ENCODE data around the gene PAIP2. TPM values are rescaled to one million over a fixed set of nuclear protein-coding genes. Genes with fewer than 3 reads are reported as not detected.
A peak's percentile ranks its signal among the peaks of the same experiment; 100 is the strongest.

The PAIP2 gene
- total RNA-seq, 8 experiments from 2014 or later: 56.6 to 145 (median 109) TPM

- Histone ChIP-seq H3K4me1 (replicated peaks in 1 of 2) (no peaks in the 10 kb centered on the region), H3K4me3 (no peak overlapping the region), H3K27ac (no peak overlapping the region)
- in situ Hi-C loops (cut with MboI; ENCODE audit: low pct_unique_long_range_greater_than_20kb in 2 of 9, low sequenced_read_pairs in 9 of 9, unreplicated experiment in 9 of 9): no loop called here
- 67 to 94% (median 87%) methylated on average over 1 to 7 of the region's 7 CpGs for WGBS, 10 experiments
- no peak for ATAC-seq (replicated peaks in 6 of 8)
Observed at GRCh38 chr5:139371482-139372435, 30.1 kb downstream of the PAIP2 start.

DNA sequence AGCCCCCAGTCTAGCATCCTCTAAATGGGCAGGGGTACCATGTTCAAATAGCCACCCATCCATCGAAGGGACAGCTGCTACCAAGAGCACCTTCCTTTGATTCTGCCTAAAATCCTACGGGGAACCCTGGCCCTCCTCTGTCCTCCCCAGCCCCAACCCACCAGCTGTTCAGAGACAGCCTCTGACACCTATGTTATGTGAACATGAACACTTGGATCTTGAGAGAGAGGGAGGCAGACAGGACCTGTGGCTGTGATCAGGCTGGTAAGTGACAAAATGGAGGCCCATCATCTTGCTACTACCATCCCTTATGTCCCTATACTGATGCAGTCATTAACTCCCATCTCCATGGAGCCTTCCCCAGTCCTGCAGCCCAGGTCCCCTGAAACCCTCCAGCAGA, 33.3 kb downstream of the PAIP2 start:
- Histone ChIP-seq H3K4me3 (no peak overlapping the region), H3K27ac (no peak overlapping the region), H3K4me1 (replicated peaks in 1 of 2) (no peaks in the 10 kb centered on the region)
- peak in 2 of 8 experiments; percentile 8 to 10 for ATAC-seq (replicated peaks in 6 of 8)
- in situ Hi-C loops (cut with MboI; ENCODE audit: low pct_unique_long_range_greater_than_20kb in 2 of 9, low sequenced_read_pairs in 9 of 9, unreplicated experiment in 9 of 9): no loop called here
- 80 to 100% (median 92%) methylated on average over 1 to 2 of the region's 2 CpGs; no CpG with 5 or more reads in 7 of the 10 experiments for WGBS, 10 experiments

- H3K4me1 ChIP-seq (replicated peaks in 1 of 2): no peaks in the 10 kb centered on the region
- no peak overlapping the region for H3K4me3 ChIP-seq
- in situ Hi-C loops (cut with MboI; ENCODE audit: low pct_unique_long_range_greater_than_20kb in 2 of 9, low sequenced_read_pairs in 9 of 9, unreplicated experiment in 9 of 9): no loop called here
- no peak overlapping the region for H3K27ac ChIP-seq
- ATAC-seq (replicated peaks in 6 of 8): no peak
- WGBS, 10 experiments: 80 to 100% (median 94%) methylated on average over 1 to 6 of the region's 7 CpGs; no CpG with 5 or more reads in 2 of the 10 experiments
Observed at GRCh38 chr5:139376364-139376763, 34.7 kb downstream of the PAIP2 start.

DNA sequence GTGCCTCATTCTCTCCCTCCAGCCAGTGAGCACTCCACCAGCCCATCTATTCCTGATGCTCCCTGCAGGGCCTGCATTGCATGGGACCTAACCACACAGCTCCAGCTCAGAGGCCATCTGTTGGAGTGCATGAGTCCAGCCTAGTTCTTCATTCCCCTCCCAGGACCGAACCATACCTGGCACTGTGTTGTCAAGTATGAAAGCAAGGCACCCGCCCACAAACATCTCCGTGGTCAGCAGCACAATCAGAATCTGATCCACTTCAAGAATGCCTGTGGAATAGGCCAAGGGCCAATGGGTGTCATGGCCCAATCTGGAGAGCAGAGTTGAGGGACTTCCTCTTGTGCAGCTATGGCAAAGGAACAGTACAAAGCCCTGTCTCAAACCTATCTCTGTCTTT, 35.6 kb downstream of the PAIP2 start:
- in situ Hi-C loops (cut with MboI; ENCODE audit: low pct_unique_long_range_greater_than_20kb in 2 of 9, low sequenced_read_pairs in 9 of 9, unreplicated experiment in 9 of 9): no loop called here
- no peak overlapping the region for H3K4me3 ChIP-seq
- no peak overlapping the region for H3K27ac ChIP-seq
- no peaks in the 10 kb centered on the region for H3K4me1 ChIP-seq (replicated peaks in 1 of 2)
- ATAC-seq (replicated peaks in 6 of 8): no peak
- 80 to 100% (median 100%) methylated on average over 1 to 3 of the region's 3 CpGs; no CpG with 5 or more reads in 5 of the 10 experiments for WGBS, 10 experiments

GRCh38 chr5:139378101-139378825, 36.6 kb downstream of the PAIP2 start:
- Histone ChIP-seq H3K27ac (no peak overlapping the region), H3K4me3 (no peak overlapping the region), H3K4me1 (replicated peaks in 1 of 2) (no peaks in the 10 kb centered on the region)
- ATAC-seq (replicated peaks in 6 of 8): peak in 2 of 8 experiments; percentile 5 to 60
- 73 to 100% (median 97%) methylated on average over 1 to 6 of the region's 47 CpGs; no CpG with 5 or more reads in 4 of the 10 experiments for WGBS, 10 experiments
- in situ Hi-C loops (cut with MboI; ENCODE audit: low pct_unique_long_range_greater_than_20kb in 2 of 9, low sequenced_read_pairs in 9 of 9, unreplicated experiment in 9 of 9): no loop called here

DNA sequence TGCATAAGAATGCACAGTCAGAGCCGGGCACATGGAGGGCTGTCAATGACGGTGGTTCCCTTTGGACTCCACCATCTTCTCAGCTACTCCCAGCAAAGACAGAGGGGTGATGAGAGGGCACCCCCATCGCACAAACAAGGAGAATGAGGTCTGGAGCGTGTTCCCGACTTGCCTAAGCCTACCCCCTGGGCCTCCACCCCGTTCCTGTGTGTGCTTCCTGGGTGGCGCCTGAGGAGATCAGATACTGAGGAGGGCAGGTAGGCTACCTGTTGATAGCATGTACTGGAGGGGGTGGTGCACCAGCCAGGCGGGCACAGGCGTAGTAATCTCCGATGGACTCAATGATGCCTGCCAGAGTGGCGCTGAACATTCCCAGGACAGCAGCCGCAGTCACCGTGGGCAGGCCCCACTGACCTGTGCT, 37.3 kb downstream of the PAIP2 start:
- in situ Hi-C loops (cut with MboI; ENCODE audit: low pct_unique_long_range_greater_than_20kb in 2 of 9, low sequenced_read_pairs in 9 of 9, unreplicated experiment in 9 of 9): no loop called here
- ATAC-seq (replicated peaks in 6 of 8): peak in 1 of 8 experiments; percentile 7
- no peak overlapping the region for H3K4me3 ChIP-seq
- H3K27ac ChIP-seq: no peak overlapping the region
- WGBS, 10 experiments: 76 to 94% (median 82%) methylated on average over 2 to 7 of the region's 13 CpGs; no CpG with 5 or more reads in 6 of the 10 experiments
- H3K4me1 ChIP-seq (replicated peaks in 1 of 2): no peaks in the 10 kb centered on the region

- Histone ChIP-seq H3K4me3 (no peak overlapping the region), H3K27ac (no peak overlapping the region), H3K4me1 (replicated peaks in 1 of 2) (no peaks in the 10 kb centered on the region)
- 50 to 88% (median 73%) methylated on average over 2 to 9 of the region's 15 CpGs; no CpG with 5 or more reads in 4 of the 10 experiments for WGBS, 10 experiments
- in situ Hi-C loops (cut with MboI; ENCODE audit: low pct_unique_long_range_greater_than_20kb in 2 of 9, low sequenced_read_pairs in 9 of 9, unreplicated experiment in 9 of 9): no loop called here
- no peak for ATAC-seq (replicated peaks in 6 of 8)
Observed at GRCh38 chr5:139379626-139380449, 38.2 kb downstream of the PAIP2 start.

GRCh38 chr5:139381837-139382761, 40.4 kb downstream of the PAIP2 start:
- Histone ChIP-seq H3K27ac (no peak overlapping the region), H3K4me1 (replicated peaks in 1 of 2) (no peaks in the 10 kb centered on the region), H3K4me3 (no peak overlapping the region)
- in situ Hi-C loops (cut with MboI; ENCODE audit: low pct_unique_long_range_greater_than_20kb in 2 of 9, low sequenced_read_pairs in 9 of 9, unreplicated experiment in 9 of 9): no loop called here
- 78 to 100% (median 92%) methylated on average over 1 to 3 of the region's 28 CpGs; no CpG with 5 or more reads in 6 of the 10 experiments for WGBS, 10 experiments
- ATAC-seq (replicated peaks in 6 of 8): no peak

GRCh38 chr5:139382807-139383206, 41.2 kb downstream of the PAIP2 start:
- Histone ChIP-seq H3K4me3 (no peak overlapping the region), H3K4me1 (replicated peaks in 1 of 2) (no peaks in the 10 kb centered on the region), H3K27ac (no peak overlapping the region)
- in situ Hi-C loops (cut with MboI; ENCODE audit: low pct_unique_long_range_greater_than_20kb in 2 of 9, low sequenced_read_pairs in 9 of 9, unreplicated experiment in 9 of 9): no loop called here
- WGBS, 10 experiments: no CpG with 5 or more reads among the region's 3 CpGs
- no peak for ATAC-seq (replicated peaks in 6 of 8)

- Histone ChIP-seq H3K4me3 (no peak within 1 kb of the TSS), H3K27ac (no peak within 1 kb of the TSS), H3K4me1 (replicated peaks in 1 of 2) (no peaks in the 10 kb centered on the region)
- in situ Hi-C loops (cut with MboI; ENCODE audit: low pct_unique_long_range_greater_than_20kb in 2 of 9, low sequenced_read_pairs in 9 of 9, unreplicated experiment in 9 of 9): no loop called here
- no peak for ATAC-seq (replicated peaks in 6 of 8)
- WGBS, 10 experiments: 60 to 100% (median 78%) methylated on average over 1 to 8 of the region's 10 CpGs; no CpG with 5 or more reads in 2 of the 10 experiments
Observed at GRCh38 chr5:139383275-139383992, 41.8 kb downstream of the PAIP2 start, which contains the start of gene SLC23A1. Gene SLC23A1 (minus strand): TSS chr5:139383297. CDS start chr5:139383253, 44 bp downstream.

DNA sequence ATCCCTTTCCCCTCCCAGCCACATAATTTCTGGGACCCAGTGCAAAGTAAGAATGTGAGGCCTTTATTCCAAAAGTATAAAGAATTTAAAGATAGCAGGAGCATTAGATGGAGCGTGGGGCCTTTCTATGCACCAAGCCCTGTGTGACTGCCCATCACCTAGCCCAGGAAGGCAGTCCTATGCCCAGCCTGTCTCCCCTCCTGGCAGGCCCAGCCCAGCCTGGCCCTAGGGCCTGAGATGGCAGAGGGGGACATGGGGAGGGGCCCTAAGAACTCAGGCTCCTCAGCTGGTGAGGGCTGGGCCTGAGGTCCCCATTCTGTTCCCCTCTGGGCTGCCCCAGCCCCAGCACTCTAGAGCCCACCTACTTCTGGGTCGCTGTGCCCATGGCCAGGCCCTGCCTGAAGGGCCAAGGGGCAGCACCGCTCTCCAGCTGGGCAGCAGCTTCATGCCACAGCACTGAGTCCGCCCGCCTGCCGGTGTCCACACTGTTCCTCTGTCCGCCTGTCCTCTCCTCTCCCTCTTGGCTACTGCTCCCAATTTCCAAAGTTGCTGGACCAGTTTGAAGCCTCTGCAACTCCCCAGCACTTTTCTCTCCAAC, 42.4 kb downstream of the PAIP2 start:
- in situ Hi-C loops (cut with MboI; ENCODE audit: low pct_unique_long_range_greater_than_20kb in 2 of 9, low sequenced_read_pairs in 9 of 9, unreplicated experiment in 9 of 9): no loop called here
- 68 to 100% (median 85%) methylated on average over 1 to 5 of the region's 7 CpGs; no CpG with 5 or more reads in 6 of the 10 experiments for WGBS, 10 experiments
- Histone ChIP-seq H3K4me1 (replicated peaks in 1 of 2) (no peaks in the 10 kb centered on the region), H3K4me3 (no peak overlapping the region), H3K27ac (no peak overlapping the region)
- no peak for ATAC-seq (replicated peaks in 6 of 8)

Measured in motor neuron (in vitro differentiated cells).